ENCODE data around the gene PTGDS.
A peak's percentile ranks its signal among the peaks of the same experiment; 100 is the strongest.

Gene PTGDS

DNA sequence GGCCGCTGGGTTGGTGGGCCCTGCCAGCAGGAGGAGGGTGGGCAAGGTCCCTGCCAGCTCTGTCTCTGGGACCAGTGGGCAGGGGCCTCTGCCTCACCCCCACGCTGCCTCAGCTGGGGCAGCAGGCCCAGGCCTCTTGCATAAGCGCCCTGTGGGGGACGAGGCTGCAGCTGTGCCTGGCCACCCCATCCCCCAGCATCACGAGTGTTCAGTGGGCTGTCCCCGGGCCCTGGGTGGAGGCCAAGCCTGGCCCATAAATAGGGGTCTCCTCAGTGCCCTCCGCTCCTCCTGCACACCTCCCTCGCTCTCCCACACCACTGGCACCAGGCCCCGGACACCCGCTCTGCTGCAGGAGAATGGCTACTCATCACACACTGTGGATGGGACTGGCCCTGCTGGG is at the start of gene PTGDS:
TSS of gene PTGDS (plus strand) at position 282 of the 400 bp plus-strand sequence. CDS start at position 357, 75 bp downstream.
- DNase-seq (ENCODE audit: low read depth in 2 of 2), result no peak

- DNase-seq (ENCODE audit: low read depth in 2 of 2), result no peak
Measured at GRCh38 chr9:136928591-136928990, 48.7 kb upstream of the PTGDS start.

GRCh38 chr9:136930014-136930413 is 47.3 kb upstream of the PTGDS start:
- no peak for DNase-seq (ENCODE audit: low read depth in 2 of 2)

DNA sequence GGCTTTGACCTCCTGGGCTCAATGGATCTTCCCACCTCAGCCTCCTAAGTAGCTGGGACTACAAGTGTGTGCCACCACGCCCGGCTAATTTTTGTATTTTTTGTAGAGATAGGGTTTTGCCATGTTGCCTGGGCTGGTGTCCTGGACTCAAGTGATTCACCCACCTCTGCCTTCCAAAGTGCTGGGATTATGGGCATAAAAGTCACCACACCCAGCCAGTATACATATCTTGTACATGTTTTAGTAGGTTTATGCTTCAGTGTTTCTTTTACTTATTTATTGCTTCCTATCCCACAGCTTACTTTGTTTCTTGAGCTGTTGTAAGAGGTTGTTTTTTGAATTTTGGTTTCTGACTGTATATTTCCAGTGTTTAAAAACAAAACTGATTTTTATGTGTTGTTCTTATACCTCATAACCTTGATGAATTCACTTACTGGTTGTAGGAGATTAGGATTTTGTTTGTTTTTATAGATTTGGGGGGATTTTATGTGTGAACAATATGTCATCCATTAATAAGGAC is 45.6 kb upstream of the PTGDS start:
- DNase-seq (ENCODE audit: low read depth in 2 of 2), result no peak

DNA sequence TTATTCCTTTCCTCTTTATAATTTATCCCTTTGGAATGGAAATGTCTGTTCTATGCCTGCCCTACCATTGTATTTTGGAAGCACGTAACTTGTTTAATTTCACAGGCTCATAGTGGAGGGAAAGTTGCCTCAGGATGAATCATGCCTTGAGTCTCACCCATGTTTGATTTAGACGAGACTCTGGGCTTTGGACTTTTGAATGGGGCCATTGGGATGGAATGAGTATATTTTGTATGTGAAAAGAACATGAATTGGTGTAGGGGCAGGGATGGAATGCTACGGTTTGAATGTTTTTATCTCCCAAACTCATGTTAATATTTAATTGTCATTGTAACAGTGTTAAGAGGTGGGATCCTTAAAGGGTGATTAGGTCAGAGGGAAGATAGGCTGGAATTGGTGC is 43.0 kb upstream of the PTGDS start:
- no peak for DNase-seq (ENCODE audit: low read depth in 2 of 2)

- no peak for DNase-seq (ENCODE audit: low read depth in 2 of 2)
Measured at GRCh38 chr9:136935651-136936050, 41.7 kb upstream of the PTGDS start.

- no peak for DNase-seq (ENCODE audit: low read depth in 2 of 2)
Measured at GRCh38 chr9:136936645-136937170, 40.6 kb upstream of the PTGDS start.

DNA sequence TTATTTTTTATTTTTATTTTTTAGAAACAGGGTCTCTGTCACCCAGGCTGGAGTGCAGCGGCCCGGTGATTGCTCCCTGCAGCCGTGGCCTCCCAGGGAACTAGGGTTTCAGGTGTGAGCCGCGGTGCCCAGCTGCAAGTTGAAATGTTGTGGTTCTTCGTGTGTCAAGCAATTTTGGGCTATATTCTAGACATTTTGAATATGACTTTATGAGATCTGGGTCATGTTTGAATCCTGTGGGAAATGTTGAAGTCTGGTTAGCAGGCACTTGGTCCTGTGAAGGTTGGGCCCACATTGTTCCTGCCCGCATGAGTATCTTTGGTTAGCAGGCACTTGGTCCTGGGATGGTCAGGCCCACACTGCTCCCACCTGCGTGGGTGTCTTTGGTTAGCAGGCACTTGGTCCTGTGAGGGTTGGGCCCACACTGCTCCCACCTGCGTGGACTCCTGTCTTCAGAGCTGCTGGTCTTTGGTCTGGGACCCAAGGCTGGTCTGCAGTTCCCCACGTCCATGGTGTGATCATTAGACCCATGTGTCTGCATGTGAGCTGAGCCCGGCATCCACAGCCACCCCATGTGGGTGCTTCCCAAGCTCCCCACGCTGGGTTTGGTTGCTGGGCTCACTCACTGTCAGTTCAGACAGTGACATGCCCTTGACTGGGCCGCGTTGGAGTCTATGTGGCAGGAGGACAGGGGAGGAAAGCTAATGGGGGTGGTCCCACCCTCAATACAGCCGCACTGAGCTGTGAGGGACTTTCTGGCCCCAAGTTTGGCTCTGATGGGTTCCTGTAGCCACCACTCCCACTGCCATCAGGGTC is 39.9 kb upstream of the PTGDS start:
- no peak for DNase-seq (ENCODE audit: low read depth in 2 of 2)

GRCh38 chr9:136939431-136939995 is 37.8 kb upstream of the PTGDS start:
- DNase-seq (ENCODE audit: low read depth in 2 of 2), result no peak

DNA sequence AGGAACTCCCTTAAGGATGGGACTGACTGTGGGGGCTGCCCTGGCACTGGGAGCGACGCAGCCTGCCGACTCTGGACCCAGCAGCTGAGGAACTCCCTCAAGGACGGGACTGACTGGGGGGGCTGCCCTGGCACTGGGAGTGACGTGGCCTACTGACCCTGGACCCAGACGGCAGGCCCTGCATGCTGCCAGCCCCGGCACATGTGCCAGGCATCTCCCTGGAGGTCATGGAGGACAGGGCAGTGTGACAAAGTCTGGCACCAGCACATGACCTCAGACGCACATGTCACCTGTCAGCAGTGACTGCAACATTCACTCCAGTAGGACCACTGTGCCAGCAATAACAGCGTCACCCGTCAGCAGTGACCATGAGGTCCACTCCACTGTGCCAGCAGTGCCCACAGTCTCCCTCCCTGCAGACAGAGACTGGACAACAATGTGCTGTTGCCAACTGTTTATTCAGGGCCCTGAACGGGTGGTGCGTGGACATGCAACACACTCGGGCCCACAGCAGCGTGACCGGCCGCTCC is 37.2 kb upstream of the PTGDS start:
- no peak for DNase-seq (ENCODE audit: low read depth in 2 of 2)

GRCh38 chr9:136940526-136941230 is 36.6 kb upstream of the PTGDS start:
- DNase-seq (ENCODE audit: low read depth in 2 of 2), result no peak

DNA sequence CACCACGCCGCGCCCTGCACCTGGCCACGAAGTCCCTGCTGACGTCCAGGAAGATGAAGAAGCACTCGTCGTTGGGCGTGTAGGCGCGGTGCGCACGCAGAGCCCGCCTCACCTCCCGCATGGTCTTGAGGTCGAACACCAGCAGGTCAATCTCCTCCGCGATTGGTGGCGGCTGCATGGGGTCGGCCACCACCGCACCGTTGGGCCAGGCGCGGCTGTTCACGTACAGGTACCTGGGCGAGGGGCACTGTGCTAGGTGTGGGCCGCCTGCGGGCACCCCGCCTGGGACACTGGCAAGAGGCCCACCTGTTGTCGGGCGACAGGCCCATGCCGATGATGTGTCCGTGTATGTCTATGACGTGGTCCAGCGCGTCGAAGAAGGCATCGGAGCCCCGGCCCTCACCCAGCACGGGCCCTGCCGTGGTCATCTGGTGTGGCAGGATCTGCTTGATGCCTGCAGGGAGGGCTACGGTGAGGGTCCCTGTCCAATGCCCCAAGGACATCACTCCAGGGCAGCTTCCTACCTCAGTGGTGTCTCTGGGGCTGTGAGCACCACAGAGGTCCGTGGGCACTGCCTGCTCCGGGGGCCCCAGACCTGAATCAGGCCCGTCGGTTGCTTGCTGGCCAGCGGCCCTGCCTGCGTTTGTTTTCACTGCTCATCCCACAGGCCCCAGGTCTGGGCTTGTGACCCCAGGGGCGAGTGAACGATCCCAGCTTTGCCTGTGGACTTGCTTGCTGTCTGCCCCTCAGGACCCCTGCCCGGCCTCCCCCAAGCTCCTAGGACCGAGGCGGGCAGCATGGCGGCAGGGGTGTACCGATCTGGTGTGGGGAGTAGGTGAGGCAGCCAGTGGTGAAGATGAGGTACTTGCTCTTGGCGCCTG is 35.8 kb upstream of the PTGDS start:
- no peak for DNase-seq (ENCODE audit: low read depth in 2 of 2)

DNA sequence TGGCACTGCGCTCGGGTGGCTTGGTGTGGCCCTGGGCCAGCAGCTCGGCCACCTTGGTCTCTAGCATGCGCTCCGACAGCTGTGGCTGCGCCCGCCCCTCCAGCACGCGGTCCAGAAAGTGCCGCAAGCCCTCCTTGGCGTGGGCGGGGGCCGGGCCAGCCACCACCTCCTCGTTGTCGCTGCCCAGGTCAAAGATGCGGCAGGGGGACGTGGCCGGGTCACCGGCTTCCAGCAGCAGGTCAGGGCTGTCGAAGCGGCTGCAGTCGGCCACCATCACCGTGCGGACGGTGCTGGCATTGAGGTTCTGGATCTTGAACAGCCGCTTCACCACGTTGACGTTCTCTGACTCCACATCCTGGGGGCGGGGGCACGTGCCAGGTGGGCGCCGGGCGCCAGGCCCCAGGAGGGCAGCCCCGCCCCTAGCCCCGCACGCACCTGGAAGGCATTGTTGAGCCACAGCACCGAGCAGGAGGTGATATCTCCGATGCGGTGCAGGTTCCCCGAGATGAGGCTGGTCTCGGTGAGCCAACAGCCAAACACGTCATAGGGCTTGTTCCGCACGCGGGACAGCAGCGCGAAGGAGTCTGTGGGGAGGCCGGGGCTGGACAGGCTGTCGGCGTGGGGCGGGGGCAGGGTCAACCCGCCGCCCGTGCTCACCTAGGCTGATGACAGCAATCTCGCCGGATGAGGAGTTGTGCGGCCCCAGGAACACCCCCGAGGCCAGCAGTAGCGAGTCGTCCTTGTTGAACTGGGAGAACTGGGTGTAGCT is 35.0 kb upstream of the PTGDS start:
- no peak for DNase-seq (ENCODE audit: low read depth in 2 of 2)

DNA sequence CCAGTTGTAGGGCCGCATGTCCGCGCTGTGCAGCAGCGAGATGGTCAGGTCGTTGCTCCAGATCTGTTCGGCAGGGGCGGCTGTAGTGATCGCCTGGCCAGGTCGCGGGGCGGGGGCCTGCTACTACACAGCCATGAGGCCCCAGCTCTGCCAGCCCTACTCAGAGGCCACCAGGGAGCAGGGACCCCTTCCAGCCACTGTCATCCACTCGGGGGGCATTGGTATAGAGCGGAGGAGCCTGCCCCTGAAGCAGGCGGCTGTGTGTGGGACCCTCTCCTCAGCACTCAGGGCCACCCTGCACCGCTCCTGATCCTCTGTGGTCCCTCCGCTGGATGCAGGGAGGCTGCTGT is 34.4 kb upstream of the PTGDS start:
- no peak for DNase-seq (ENCODE audit: low read depth in 2 of 2)

DNA sequence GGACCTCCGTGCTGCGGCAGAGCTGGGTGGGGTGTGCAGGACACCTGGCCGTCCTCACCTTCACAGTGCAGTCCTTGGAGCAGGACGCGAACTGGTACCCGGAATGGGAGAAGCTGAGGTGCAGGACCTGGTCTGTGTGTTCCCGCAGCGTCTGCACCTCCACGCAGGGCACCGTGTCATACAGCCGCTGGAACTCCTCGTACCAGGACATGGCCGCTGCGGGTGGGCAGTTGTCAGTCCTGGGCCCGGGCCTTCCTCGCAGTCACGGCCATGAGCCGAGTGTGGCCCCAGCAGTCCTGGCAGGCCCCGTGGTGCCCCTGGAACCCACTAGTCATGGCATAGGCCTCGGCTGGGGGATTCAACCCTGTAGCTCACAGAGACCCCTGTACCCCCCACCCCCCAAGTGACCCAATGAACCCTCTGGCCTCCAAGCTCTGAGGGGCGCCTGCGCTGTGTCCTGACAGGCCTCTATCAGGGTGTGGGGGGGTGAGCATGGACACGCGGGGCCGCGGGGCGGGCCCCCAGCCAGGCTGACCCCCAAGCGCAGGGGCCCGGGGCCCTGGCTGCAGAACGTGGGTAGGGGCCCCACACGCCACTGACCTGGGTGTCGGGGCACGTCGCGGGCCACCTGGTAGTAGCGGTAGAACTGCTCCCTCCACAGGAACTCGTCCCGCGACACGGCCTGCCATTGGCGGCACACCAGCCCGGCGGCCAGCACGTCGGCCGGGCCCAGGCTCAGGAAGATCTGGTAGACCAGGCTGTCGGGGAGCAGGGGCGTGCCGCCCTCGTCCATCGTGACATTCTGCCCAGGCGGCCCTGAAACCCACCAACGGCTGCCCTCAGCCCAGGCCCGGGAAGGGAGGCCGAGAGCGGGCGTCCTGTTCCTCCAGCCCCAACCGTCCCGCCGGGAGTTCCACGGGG is 33.8 kb upstream of the PTGDS start:
- no peak for DNase-seq (ENCODE audit: low read depth in 2 of 2)

DNA sequence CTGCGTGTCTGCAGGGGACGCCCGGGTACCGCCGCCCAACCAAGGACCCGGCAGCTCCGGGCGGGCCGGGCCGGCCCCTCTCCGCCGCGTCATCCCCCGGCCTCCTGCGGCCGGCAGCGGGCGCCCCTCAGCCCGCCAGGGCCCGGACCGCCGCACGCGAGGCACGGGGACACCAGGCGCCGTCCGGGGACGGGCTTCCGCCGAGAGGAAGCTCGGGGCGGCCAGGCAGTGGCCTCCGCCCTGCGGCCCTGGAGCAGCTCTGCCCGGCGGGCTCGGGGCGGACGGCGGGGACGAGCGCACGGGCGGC is 33.1 kb upstream of the PTGDS start:
- DNase-seq (ENCODE audit: low read depth in 2 of 2), result no peak

GRCh38 chr9:136944519-136945332 is 32.6 kb upstream of the PTGDS start, which contains the start of the genes C8G and FBXW5:
C8G (plus strand) TSS chr9:136945243; CDS start chr9:136945321, 78 bp downstream.
FBXW5 (minus strand) TSS chr9:136944738; CDS start chr9:136944083, 655 bp downstream.
- peak; percentile 81 to 93 for DNase-seq (ENCODE audit: low read depth in 2 of 2)
